GM19463 (cell line): ENCODE measurements around the gene CCNI.
"Not testable (repeated sequence)": the region's sequence is repeated elsewhere in the genome, so short reads cannot be mapped to it uniquely, and the experiment has no call there.

ENCODE experiments used
- ATAC-seq: cut with Tn5 transposase; IDR thresholded peaks from one replicate; pipeline ENCODE4 v1.9.1; 2021; ENCODE audit warnings: mild to moderate bottlenecking, moderate library complexity; ENCODE audit not compliant: unreplicated experiment

CCNI gene

GRCh38 chr4:77082886-77083608 is 7.3 kb upstream of the CCNI start:
- no peak for ATAC-seq

GRCh38 chr4:77080806-77081205 is 5.0 kb upstream of the CCNI start:
- ATAC-seq, result not testable (repeated sequence)

GRCh38 chr4:77079281-77079680 is 3.5 kb upstream of the CCNI start:
- no peak for ATAC-seq

- ATAC-seq, result no peak
Measured at GRCh38 chr4:77078401-77078800, 2.6 kb upstream of the CCNI start.

- ATAC-seq, result no peak
Measured at GRCh38 chr4:77076889-77077635, 1.3 kb upstream of the CCNI start.

GRCh38 chr4:77074981-77075855 is 571 bp downstream of the CCNI start:
- ATAC-seq, result peak; percentile 69

GRCh38 chr4:77074381-77074831 is 1.4 kb downstream of the CCNI start:
- no peak for ATAC-seq

- ATAC-seq, result no peak
Measured at GRCh38 chr4:77073981-77074380, 1.8 kb downstream of the CCNI start.

GRCh38 chr4:77073106-77073809 is 2.5 kb downstream of the CCNI start:
- no peak for ATAC-seq

GRCh38 chr4:77072195-77072753 is 3.5 kb downstream of the CCNI start:
- ATAC-seq, result no peak

- ATAC-seq, result not testable (repeated sequence)
Measured at GRCh38 chr4:77069514-77069913, 6.3 kb downstream of the CCNI start.

- ATAC-seq, result no peak
Measured at GRCh38 chr4:77065382-77065781, 10.4 kb downstream of the CCNI start.

- ATAC-seq, result no peak
Measured at GRCh38 chr4:77062856-77063255, 12.9 kb downstream of the CCNI start.

GRCh38 chr4:77052352-77052751 is 23.4 kb downstream of the CCNI start:
- ATAC-seq, result no peak

GRCh38 chr4:77050962-77051361 is 24.8 kb downstream of the CCNI start:
- no peak for ATAC-seq

- no peak for ATAC-seq
Measured at GRCh38 chr4:77047037-77047436, 28.8 kb downstream of the CCNI start.

GRCh38 chr4:77045490-77045889 is 30.3 kb downstream of the CCNI start:
- ATAC-seq, result no peak

- ATAC-seq, result no peak
Measured at GRCh38 chr4:77044461-77045150, 31.2 kb downstream of the CCNI start.

GRCh38 chr4:77043507-77044136 is 32.2 kb downstream of the CCNI start:
- no peak for ATAC-seq
